Motor neuron (in vitro differentiated cells): ENCODE results near the gene KCNJ15. TPM values are rescaled to one million over a fixed set of nuclear protein-coding genes. Genes with fewer than 3 reads are reported as not detected.

Source experiments
- ATAC-seq, 8 experiments: fragments of 200-7000 bp; cut with Tn5 transposase; replicated peaks in 6 of 8; 2 replicates each; pipeline ENCODE4 v1.8.0; 2021; ENCODE audit warnings: mild to moderate bottlenecking in 8 of 8, moderate library complexity in 8 of 8
- H3K27ac ChIP-seq, 2 donors: fragments of 250-450 bp; sonication (Bioruptor Pico); 2 replicates each; pipeline ENCODE4 v1.9.0; 2021; ENCODE audit warnings: antibody characterized with exemption in 2 of 2, mild to moderate bottlenecking in 2 of 2, moderate library complexity in 1 of 2
- H3K4me1 ChIP-seq, 2 donors: fragments of 250-450 bp; sonication (Bioruptor Pico); replicated peaks in 1 of 2; 2 replicates each; pipeline ENCODE4 v1.6.1; 2021; ENCODE audit warnings: antibody characterized with exemption in 2 of 2, mild to moderate bottlenecking in 2 of 2, moderate library complexity in 1 of 2
- H3K4me3 ChIP-seq, 5 donors: fragments of 250-450 bp; sonication (Bioruptor Pico); 2 replicates each; pipeline ENCODE4 v1.9.0; 2021; ENCODE audit warnings: antibody characterized with exemption in 5 of 5, mild to moderate bottlenecking in 5 of 5, moderate library complexity in 4 of 5
- WGBS, 10 experiments: fragments of 450-650 bp; shearing (Covaris generic); methylation state at CpG; one replicate each; pipeline ENCODE4 v1.0.0; 2022; 5-methylcytosine and 5-hydroxymethylcytosine counted together
- in situ Hi-C, 9 experiments: fragments of 400-800 bp; cut with MboI; loops; one replicate each; pipeline ENCODE4 v1.15.0; 2021; ENCODE audit warnings: low sequenced_read_pairs in 9 of 9, low pct_unique_long_range_greater_than_20kb in 2 of 9; ENCODE audit not compliant: unreplicated experiment in 9 of 9
- total RNA-seq, 8 experiments: library from RNA; unstranded; fragments of 300-600 nt; gene quantifications; 2 replicates each; pipeline versions ENCODE4 v1.2.3 to v1.2.4, GENCODE V29; 2022

The KCNJ15 gene
- total RNA-seq, 8 experiments from 2014 or later, result 0.14 to 1.6 (median 0.34) TPM; not detected in 2

GRCh38 chr21:38349977-38350376 lies 93.2 kb downstream of the KCNJ15 start:
- Histone ChIP-seq H3K4me3 (no peak overlapping the region), H3K27ac (no peak overlapping the region), H3K4me1 (no peaks in the 10 kb centered on the region)
- 70 to 100% (median 94%) methylated on average over 1 to 2 of the region's 2 CpGs; no CpG with 5 or more reads in 2 of the 10 experiments for WGBS, 10 experiments
- ATAC-seq, result no peak
- in situ Hi-C loops, result loop anchor here in 6 of 9 experiments (10.0 to 25.0 kb wide), 6 partner anchors 113 to 663 kb away; no protein-coding TSS in a partner anchor

- ATAC-seq, result no peak
- Histone ChIP-seq H3K27ac (no peak overlapping the region), H3K4me1 (no peaks in the 10 kb centered on the region), H3K4me3 (no peak overlapping the region)
- 60 to 100% (median 83%) methylated on average over 1 to 3 of the region's 3 CpGs; no CpG with 5 or more reads in 4 of the 10 experiments for WGBS, 10 experiments
- in situ Hi-C loops, result loop anchor here in 6 of 9 experiments (10.0 to 25.0 kb wide), 5 partner anchors 186 to 663 kb away; no protein-coding TSS in a partner anchor
These were observed 93.9 kb downstream of the KCNJ15 start for GRCh38 chr21:38350684-38351083.

- no peaks in the 10 kb centered on the region for H3K4me1 ChIP-seq
- in situ Hi-C loops, result loop anchor here in 6 of 9 experiments (10.0 to 25.0 kb wide), 5 partner anchors 187 to 664 kb away; no protein-coding TSS in a partner anchor
- no peak overlapping the region for H3K4me3 ChIP-seq
- H3K27ac ChIP-seq, result no peak overlapping the region
- ATAC-seq, result no peak
- 33 to 100% (median 75%) methylated on average over 1 to 12 of the region's 16 CpGs; no CpG with 5 or more reads in 1 of the 10 experiments for WGBS, 10 experiments
These were observed 94.6 kb downstream of the KCNJ15 start for GRCh38 chr21:38351176-38351959.

- H3K27ac ChIP-seq, result no peak overlapping the region
- no peaks in the 10 kb centered on the region for H3K4me1 ChIP-seq
- no peak overlapping the region for H3K4me3 ChIP-seq
- peak in 3 of 8 experiments; percentile 22 to 66 (median 41) for ATAC-seq
- WGBS, 10 experiments, result 0 to 89% (median 54%) methylated on average over 1 to 7 of the region's 10 CpGs; no CpG with 5 or more reads in 1 of the 10 experiments
- in situ Hi-C loops, result loop anchor here in 6 of 9 experiments (10.0 to 25.0 kb wide), 5 partner anchors 187 to 665 kb away; no protein-coding TSS in a partner anchor
These were observed 95.2 kb downstream of the KCNJ15 start for GRCh38 chr21:38351961-38352521.

- 0 to 86% (median 51%) methylated on average over 1 to 6 of the region's 6 CpGs for WGBS, 10 experiments
- Histone ChIP-seq H3K4me1 (no peaks in the 10 kb centered on the region), H3K27ac (no peak overlapping the region), H3K4me3 (no peak overlapping the region)
- in situ Hi-C loops, result loop anchor here in 6 of 9 experiments (10.0 to 25.0 kb wide), 5 partner anchors 188 to 665 kb away; no protein-coding TSS in a partner anchor
- ATAC-seq, result peak in 4 of 8 experiments; percentile 35 to 69 (median 64)
These were observed 95.9 kb downstream of the KCNJ15 start for GRCh38 chr21:38352536-38353219.

GRCh38 chr21:38354231-38354630 lies 97.4 kb downstream of the KCNJ15 start:
- Histone ChIP-seq H3K4me1 (no peaks in the 10 kb centered on the region), H3K4me3 (no peak overlapping the region), H3K27ac (no peak overlapping the region)
- ATAC-seq, result no peak
- in situ Hi-C loops, result loop anchor here in 6 of 9 experiments (10.0 to 25.0 kb wide), 5 partner anchors 189 to 667 kb away; no protein-coding TSS in a partner anchor
- 40 to 89% (median 83%) methylated on average over 1 to 9 of the region's 10 CpGs; no CpG with 5 or more reads in 4 of the 10 experiments for WGBS, 10 experiments

GRCh38 chr21:38354746-38355145 lies 98.0 kb downstream of the KCNJ15 start:
- Histone ChIP-seq H3K4me1 (no peaks in the 10 kb centered on the region), H3K27ac (no peak overlapping the region), H3K4me3 (no peak overlapping the region)
- ATAC-seq, result no peak
- in situ Hi-C loops, result loop anchor here in 6 of 9 experiments (10.0 to 25.0 kb wide), 5 partner anchors 190 to 667 kb away; no protein-coding TSS in a partner anchor
- 17 to 100% (median 50%) methylated on average over 1 to 2 of the region's 2 CpGs; no CpG with 5 or more reads in 5 of the 10 experiments for WGBS, 10 experiments

DNA sequence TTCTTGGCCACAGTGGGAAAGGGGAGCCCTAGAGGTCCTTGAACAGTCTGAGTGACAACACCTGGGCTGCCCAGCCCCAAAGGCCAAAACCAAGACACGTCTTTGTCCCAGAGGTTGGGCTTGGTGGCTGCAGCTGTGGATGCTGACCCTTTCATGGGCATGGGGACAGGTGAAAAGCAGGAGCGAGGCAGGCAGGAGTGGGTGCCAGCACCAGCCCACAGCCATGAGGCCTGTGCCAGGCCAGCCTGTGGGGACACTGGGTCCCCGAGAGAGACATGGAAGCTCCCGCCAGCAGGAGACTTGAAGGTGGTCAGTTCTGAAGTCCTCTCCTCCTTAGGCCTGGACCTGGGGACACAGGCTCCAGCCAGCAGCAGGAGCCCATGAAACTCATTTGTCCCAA lies 98.6 kb downstream of the KCNJ15 start:
- no peak for ATAC-seq
- in situ Hi-C loops, result loop anchor here in 6 of 9 experiments (10.0 to 25.0 kb wide), 5 partner anchors 191 to 668 kb away; no protein-coding TSS in a partner anchor
- H3K4me3 ChIP-seq, result no peak overlapping the region
- H3K27ac ChIP-seq, result no peak overlapping the region
- H3K4me1 ChIP-seq, result no peaks in the 10 kb centered on the region
- WGBS, 10 experiments, result 40 to 100% (median 97%) methylated on average over 1 to 3 of the region's 4 CpGs; no CpG with 5 or more reads in 4 of the 10 experiments

GRCh38 chr21:38355992-38356781 lies 99.4 kb downstream of the KCNJ15 start:
- no peak overlapping the region for H3K27ac ChIP-seq
- WGBS, 10 experiments, result 0 to 33% (median 2%) methylated on average over 2 to 12 of the region's 20 CpGs; no CpG with 5 or more reads in 1 of the 10 experiments
- in situ Hi-C loops, result loop anchor here in 6 of 9 experiments (10.0 to 25.0 kb wide), 5 partner anchors 191 to 669 kb away; no protein-coding TSS in a partner anchor

More at GRCh38 chr21:38355992-38356781, 99.4 kb downstream of the KCNJ15 start:
- Histone ChIP-seq H3K4me3 (no peak overlapping the region), H3K4me1 (no peaks in the 10 kb centered on the region)
- ATAC-seq, result peak; percentile 90 to 98 (median 93)
